ENCODE results near the gene PITHD1.
"Not testable (repeated sequence)": the region's sequence is repeated elsewhere in the genome, so short reads cannot be mapped to it uniquely, and the experiment has no call there.

PITHD1 gene

GRCh38 chr1:23799570-23800399, 21.6 kb downstream of the PITHD1 start:
- DNase-seq: peak; percentile 76

GRCh38 chr1:23800400-23801337, 22.5 kb downstream of the PITHD1 start, which contains the start of gene GALE:
Gene GALE (minus strand): TSS chr1:23800754. CDS start chr1:23799007, 1,747 bp downstream.
- DNase-seq: peak; percentile 98

- DNase-seq: no peak
Measured at GRCh38 chr1:23801338-23801748, 23.1 kb downstream of the PITHD1 start.

- DNase-seq: no peak
Measured at GRCh38 chr1:23801876-23802275, 23.7 kb downstream of the PITHD1 start.

- DNase-seq: not testable (repeated sequence)
Measured at GRCh38 chr1:23802809-23803342, 24.7 kb downstream of the PITHD1 start.

- DNase-seq: no peak
Measured at GRCh38 chr1:23803674-23804073, 25.5 kb downstream of the PITHD1 start.

- no peak for DNase-seq
Measured at GRCh38 chr1:23804183-23804835, 26.1 kb downstream of the PITHD1 start.

GRCh38 chr1:23805025-23805424, 26.8 kb downstream of the PITHD1 start:
- DNase-seq: no peak

GRCh38 chr1:23806280-23806679, 28.1 kb downstream of the PITHD1 start:
- no peak for DNase-seq

GRCh38 chr1:23807453-23807852, 29.2 kb downstream of the PITHD1 start:
- no peak for DNase-seq

- no peak for DNase-seq
Measured at GRCh38 chr1:23809751-23810171, 31.5 kb downstream of the PITHD1 start.

GRCh38 chr1:23810818-23811540, 32.8 kb downstream of the PITHD1 start:
- no peak for DNase-seq

GRCh38 chr1:23814016-23814415, 35.8 kb downstream of the PITHD1 start:
- DNase-seq: no peak

GRCh38 chr1:23816361-23816760, 38.1 kb downstream of the PITHD1 start:
- DNase-seq: no peak

GRCh38 chr1:23816906-23817305, 38.7 kb downstream of the PITHD1 start:
- no peak for DNase-seq

- no peak for DNase-seq
Measured at GRCh38 chr1:23817633-23818032, 39.4 kb downstream of the PITHD1 start.

- no peak for DNase-seq
Measured at GRCh38 chr1:23823767-23824166, 45.5 kb downstream of the PITHD1 start.

- no peak for DNase-seq
Measured at GRCh38 chr1:23824711-23825075, 46.5 kb downstream of the PITHD1 start.

GRCh38 chr1:23825076-23825761, 47.0 kb downstream of the PITHD1 start, which contains the start of gene HMGCL:
Gene HMGCL (minus strand): TSS chr1:23825429. CDS start chr1:23825415, 14 bp downstream.
- peak; percentile 96 for DNase-seq

- no peak for DNase-seq
Measured at GRCh38 chr1:23825762-23826522, 47.7 kb downstream of the PITHD1 start.

Measured in right hindlimb (tissue), 1 donor.